AG10803 (cell line): Measurements from ENCODE around the gene ZAP70.
"Not testable (repeated sequence)": the region's sequence is repeated elsewhere in the genome, so short reads cannot be mapped to it uniquely, and the experiment has no call there.

ENCODE experiments used
- DNase-seq: peaks from one replicate; pipeline ENCODE4 v3.0.0; 2010; ENCODE audit warnings: low read depth
- H3K4me3 ChIP-seq: 2 replicates; pipeline ENCODE4 v1.5.1; 2011; ENCODE audit warnings: mild to moderate bottlenecking, low read length, control low read depth
- TF ChIP-seq, protein P1 (sequence below): conservative IDR thresholded peaks from 2 replicates; pipeline ENCODE4 v1.5.1; 2011; ENCODE audit warnings: mild to moderate bottlenecking, low read length, control low read depth, inconsistent platforms

Gene ZAP70

DNA sequence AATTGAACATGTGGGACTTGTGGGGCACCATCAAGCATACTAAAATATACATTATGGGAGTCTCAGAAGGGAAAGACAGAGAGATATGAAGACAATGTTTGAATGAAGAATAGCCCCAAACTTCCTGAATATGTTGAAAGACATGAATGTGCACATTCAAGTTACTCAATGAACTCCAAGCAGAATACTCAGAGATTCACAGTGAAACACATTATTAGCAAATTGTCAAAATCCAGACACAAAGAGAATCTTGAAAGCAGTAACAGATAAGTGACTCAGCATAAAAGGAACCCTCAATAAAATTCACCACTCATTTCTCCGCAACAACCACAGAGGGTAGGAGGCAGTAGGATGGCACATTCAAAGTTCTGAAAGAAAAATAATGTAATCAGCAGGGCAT is 35.1 kb upstream of the ZAP70 start:
- TF ChIP-seq, protein P1, sequence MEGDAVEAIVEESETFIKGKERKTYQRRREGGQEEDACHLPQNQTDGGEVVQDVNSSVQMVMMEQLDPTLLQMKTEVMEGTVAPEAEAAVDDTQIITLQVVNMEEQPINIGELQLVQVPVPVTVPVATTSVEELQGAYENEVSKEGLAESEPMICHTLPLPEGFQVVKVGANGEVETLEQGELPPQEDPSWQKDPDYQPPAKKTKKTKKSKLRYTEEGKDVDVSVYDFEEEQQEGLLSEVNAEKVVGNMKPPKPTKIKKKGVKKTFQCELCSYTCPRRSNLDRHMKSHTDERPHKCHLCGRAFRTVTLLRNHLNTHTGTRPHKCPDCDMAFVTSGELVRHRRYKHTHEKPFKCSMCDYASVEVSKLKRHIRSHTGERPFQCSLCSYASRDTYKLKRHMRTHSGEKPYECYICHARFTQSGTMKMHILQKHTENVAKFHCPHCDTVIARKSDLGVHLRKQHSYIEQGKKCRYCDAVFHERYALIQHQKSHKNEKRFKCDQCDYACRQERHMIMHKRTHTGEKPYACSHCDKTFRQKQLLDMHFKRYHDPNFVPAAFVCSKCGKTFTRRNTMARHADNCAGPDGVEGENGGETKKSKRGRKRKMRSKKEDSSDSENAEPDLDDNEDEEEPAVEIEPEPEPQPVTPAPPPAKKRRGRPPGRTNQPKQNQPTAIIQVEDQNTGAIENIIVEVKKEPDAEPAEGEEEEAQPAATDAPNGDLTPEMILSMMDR, result no peak
- no peak for DNase-seq
- no peak overlapping the region for H3K4me3 ChIP-seq

DNA sequence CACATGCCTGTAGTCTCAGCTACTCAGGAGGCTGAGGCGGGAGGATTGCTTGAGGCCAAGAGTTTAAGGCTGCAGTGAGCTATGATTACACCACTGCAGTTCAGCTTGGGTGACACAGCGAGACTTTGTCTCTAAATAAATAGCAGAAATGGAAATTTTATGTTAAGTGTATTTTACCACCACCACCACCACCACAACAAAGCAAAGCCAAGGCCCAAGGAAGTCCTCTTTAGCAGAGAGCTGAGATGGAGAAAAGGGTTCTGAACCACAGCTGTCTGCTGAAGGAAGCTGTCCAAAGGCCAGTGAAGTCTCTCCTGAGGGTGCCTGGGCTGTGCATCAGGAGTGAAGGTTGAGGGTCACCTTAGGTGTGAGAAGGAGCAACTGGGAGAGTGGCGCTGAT is 26.1 kb upstream of the ZAP70 start:
- not testable (repeated sequence) for DNase-seq, H3K4me3 ChIP-seq

DNA sequence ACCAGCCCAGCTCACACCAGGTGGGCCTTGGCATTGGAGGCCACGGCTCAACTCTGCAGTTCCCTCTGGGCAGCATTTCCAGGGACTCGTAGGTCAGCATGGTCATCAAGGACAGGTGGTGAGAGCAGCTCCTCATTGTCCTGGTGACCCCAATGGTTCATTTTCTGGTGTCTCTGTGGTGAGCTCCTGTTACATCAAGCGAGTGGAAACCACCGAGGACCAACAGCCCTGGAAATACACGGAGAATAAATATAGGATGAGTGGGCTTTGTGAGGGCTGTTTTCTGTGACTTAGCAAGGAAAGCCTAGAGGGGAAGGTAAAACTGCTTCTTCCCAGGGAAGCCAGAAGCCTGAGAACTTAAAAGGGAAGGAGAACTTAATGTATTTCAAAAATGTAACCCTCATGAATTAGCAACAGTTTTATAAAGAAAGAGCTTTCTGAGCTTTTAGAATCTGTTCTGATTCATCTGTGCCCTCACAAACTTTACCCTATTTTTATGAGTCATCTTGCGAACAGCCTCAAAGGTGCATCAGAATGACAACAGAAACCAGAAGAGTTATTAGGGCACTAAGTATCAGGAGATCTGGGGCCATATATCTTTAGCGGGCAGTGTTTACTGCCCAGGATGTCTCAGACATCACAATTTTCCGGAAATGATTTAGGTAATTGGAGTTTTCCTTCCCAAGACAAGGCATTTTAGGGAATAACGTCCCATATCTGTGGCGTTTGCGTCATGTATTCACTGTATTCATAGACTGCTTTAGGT is 25.1 kb upstream of the ZAP70 start:
- TF ChIP-seq, protein P1, result no peak
- no peak overlapping the region for H3K4me3 ChIP-seq
- no peak for DNase-seq

DNA sequence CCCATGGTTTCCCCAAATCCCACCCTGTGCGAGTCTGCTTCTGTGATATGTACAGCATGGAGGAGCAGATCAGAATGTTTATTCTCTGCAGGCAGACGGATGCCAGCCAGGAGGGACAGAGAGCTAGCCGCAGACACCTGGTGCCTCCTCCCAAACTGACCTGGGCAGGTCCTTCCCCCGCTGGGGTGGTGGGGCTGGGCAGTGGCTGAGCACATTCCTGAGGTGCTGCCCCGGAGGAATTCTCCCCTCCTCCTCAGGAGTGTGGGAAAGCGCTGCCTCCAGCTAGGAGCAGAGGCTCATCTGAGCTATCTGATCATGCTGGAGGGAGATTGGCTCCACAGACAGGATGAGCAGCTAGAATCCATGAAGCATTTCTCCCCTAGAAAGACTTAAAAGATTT is 22.2 kb upstream of the ZAP70 start:
- TF ChIP-seq, protein P1, result no peak
- DNase-seq, result no peak
- H3K4me3 ChIP-seq, result no peak overlapping the region

DNA sequence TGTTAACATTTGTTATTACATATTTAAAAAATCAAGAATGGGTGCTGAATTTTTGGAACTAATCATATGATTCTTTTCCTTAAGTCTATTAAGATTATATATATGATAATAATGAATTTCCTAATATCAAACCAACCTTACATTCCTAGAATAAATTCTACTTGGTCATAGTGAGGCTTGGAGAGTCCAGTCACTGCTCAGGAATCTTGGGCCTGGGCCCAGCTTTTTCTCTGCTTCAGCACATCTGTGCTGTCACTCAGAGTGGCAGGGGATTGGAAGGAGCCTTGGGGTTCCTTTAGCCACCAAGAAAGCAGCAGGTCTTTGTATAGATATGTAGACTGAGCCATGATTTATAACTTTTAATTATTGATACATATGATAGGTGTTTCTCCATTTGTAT is 19.9 kb upstream of the ZAP70 start:
- TF ChIP-seq, protein P1, result no peak
- no peak overlapping the region for H3K4me3 ChIP-seq
- peak; percentile 6 for DNase-seq

DNA sequence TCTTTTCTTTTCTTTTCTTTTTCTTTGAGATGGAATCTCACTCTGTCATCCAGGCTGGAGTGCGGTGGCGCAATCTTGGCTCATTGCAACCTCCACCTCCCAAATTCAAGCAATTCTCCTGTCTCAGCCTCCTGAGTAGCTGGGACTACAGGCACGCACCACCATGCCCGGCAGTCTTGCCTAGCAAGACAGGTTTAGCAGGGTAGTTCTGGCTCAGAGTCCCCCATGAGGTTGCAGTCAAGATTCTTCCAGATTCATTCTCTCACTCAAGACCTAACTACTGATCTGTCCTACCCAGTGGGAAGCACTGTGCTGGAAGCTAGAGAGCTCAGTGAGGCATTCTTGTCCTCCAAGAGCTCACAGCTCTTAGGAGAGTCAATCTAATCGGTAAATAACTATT is 17.6 kb upstream of the ZAP70 start:
- no peak for DNase-seq

DNA sequence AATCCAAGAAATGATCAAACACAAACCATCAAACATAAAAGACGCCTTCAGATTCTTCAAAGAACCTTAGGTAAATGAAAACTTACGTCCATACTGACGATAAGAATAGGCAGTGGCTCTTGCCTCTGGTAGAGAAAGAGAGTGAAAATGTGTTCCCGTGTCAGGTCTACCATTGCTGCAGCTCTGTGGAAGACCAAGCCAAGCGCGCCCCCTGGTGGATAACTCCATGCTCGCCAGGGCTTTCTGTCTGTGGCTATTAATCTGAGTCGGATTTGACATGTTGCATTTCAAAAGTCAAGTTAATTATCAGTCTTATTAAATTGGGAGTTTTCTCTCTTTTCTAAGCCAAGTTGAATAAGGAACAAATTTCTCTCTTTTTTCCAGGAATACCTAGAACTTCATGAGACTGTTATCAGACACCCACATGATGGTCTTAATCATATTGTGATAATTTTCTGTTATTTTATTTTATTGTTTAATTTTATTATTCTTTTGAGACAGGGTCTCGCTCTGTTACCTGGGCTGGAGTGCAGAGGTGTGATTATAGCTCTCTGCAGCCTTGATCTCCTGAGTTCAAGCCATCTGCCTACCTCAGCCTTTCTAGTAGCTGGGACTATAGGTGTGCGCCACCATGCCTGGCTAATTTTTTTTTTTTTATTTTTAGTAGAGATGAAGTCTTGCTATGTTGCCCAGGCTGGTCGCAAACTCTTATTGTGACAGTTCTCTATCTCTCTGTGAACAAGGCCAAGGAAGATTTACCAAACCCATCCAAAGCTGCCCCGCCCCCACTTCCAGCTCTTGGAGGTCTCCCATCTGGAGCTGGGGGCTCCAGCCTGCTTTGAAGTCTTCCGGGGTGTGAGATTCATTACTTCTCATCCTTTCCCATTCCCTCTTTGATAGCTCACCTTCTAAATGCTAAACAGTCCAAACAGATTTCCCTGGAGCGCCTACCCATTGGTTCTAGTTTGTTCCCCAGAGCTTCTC is 15.8 kb upstream of the ZAP70 start:
- DNase-seq, result peak; percentile 73
- H3K4me3 ChIP-seq, result no peak overlapping the region; the same call in 1 of the 2 replicates
- TF ChIP-seq, protein P1, result peak; percentile 95

More for the DNA sequence above, 17.6 kb upstream of the ZAP70 start:
- TF ChIP-seq, protein P1, result no peak
- H3K4me3 ChIP-seq, result no peak overlapping the region
